Stomach (tissue), 4 donors: ENCODE data around the gene CREB3.

Source experiments
- CTCF ChIP-seq, 7 experiments: fragments of 450-650 bp in 4 of 7; fragments of 200-600 bp in 3 of 7; sonication (generic) in 3 of 7; IDR thresholded peaks; one replicate each; pipeline ENCODE4 v1.5.1; 2016 to 2019; ENCODE audit warnings: antibody characterized with exemption in 7 of 7, control low read depth in 2 of 7, mild to moderate bottlenecking in 1 of 7
- POLR2A ChIP-seq, 4 donors: fragments of 450-650 bp; IDR thresholded peaks; one replicate each; pipeline ENCODE4 v1.6.1; 2016; ENCODE audit warnings: antibody characterized with exemption in 4 of 4, control low read depth in 2 of 4, mild to moderate bottlenecking in 1 of 4, moderate library complexity in 1 of 4
- POLR2AphosphoS5 ChIP-seq, 3 donors: sonication (generic); formaldehyde crosslinking; IDR thresholded peaks; one replicate each; pipeline ENCODE4 v1.6.1; 2016; ENCODE audit warnings: antibody characterized with exemption in 3 of 3

DNA sequence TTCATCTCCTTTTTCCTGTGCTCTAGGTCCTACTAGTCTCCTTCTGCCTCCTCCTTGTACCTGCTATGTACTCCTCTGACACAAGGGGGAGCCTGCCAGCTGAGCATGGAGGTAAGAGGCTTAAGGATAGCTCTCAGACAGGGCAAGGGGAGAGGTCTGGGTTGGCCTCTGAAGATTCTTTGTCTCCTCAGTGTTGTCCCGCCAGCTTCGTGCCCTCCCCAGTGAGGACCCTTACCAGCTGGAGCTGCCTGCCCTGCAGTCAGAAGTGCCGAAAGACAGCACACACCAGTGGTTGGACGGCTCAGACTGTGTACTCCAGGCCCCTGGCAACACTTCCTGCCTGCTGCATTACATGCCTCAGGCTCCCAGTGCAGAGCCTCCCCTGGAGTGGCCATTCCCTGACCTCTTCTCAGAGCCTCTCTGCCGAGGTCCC, 3.8 kb downstream of the CREB3 start:
- TF ChIP-seq POLR2A (IDR thresholded peaks at IDR 0.05) (no peak), CTCF (IDR thresholded peaks at IDR 0.05) (peak in 5 of 7 experiments; percentile 57 to 73 (median 70)), POLR2AphosphoS5 (IDR thresholded peaks at IDR 0.05) (no peak)
